ENCODE measurements around the gene TBC1D16.
"Not testable (repeated sequence)": the region's sequence is repeated elsewhere in the genome, so short reads cannot be mapped to it uniquely, and the experiment has no call there.

The TBC1D16 gene

GRCh38 chr17:79975498-79976134, 60.1 kb downstream of the TBC1D16 start:
- no peak for DNase-seq (ENCODE audit: low read depth)

GRCh38 chr17:79974566-79975497, 60.8 kb downstream of the TBC1D16 start:
- no peak for DNase-seq (ENCODE audit: low read depth)

DNA sequence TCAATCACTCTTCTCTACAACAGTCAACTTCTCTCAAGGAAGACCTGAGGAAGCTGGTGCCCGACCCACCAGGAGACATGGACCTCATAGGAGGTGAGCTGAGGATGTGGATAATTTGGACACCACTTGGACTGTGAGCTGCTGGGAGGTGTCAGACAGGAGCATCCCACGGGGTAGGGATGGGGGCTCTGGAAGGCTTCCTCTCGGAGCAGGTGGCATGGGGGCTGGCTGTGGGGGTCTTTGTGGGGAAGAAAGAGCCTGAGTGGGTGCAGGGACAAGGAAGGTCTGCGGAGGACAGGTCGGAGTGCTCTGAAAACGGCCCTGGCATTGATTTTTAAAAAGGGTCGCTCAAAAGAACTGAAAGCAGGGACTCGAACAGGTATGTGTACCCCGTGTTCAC, 64.0 kb downstream of the TBC1D16 start:
- DNase-seq (ENCODE audit: low read depth), result no peak

GRCh38 chr17:79970576-79971068, 65.0 kb downstream of the TBC1D16 start:
- no peak for DNase-seq (ENCODE audit: low read depth)

- DNase-seq (ENCODE audit: low read depth), result no peak
These were observed 65.8 kb downstream of the TBC1D16 start for GRCh38 chr17:79969906-79970305.

DNA sequence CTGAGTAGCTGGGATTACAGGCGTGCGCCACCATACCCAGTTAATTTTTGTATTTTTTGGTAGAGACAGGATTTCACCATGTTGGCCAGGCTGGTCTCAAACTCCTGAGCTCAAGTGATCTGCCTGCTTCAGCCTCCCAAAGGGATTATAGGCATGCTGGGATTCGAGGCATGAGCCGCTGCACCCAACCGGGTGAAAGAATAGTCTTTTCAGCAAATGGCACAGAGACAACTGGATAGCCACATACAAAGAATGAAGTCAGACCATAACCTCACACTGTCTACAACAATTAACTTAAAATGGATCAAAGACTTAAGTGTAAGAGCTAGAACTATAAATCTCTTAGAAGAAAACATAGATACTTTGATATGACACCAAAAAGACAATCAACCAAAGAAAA, 67.6 kb downstream of the TBC1D16 start:
- DNase-seq (ENCODE audit: low read depth), result no peak

- DNase-seq (ENCODE audit: low read depth), result no peak
These were observed 69.0 kb downstream of the TBC1D16 start for GRCh38 chr17:79966681-79967080.

DNA sequence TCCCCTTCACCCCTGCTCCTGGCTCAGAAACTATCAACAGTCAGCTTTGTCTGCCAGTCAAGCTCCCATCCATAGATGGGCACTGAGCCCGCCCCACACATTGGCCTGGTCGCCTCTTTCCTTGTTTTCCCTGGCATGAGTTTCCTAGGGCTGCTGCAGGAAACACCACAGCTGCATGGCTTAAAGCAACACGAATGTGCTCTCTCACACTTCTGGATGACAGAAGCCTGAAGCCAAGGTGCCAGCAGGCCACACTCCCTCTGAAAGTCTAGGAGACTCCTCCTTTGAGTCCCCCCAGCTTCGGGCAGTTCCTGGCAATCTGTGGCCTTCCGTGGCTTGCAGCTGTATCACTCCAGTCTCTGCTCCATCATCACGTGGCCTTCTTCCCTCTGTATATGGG, 69.9 kb downstream of the TBC1D16 start:
- DNase-seq (ENCODE audit: low read depth), result no peak

DNA sequence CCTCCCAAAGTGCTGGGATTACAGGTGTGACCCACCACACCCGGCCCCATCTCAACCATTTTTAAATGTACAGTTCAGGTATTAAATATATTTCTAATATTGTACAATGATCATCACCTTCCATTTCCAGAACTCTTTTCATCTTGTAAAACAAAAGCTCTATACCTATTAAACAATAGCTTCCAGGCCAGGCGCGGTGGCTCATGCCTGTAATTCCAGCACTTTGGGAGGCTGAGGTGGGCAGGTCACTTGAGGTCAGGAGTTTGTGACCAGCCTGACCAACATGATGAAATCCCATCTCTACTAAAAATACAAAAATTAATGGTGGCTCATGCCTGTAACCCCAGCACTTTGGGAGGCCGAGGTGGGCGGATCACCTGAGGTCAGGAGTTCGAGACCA, 73.2 kb downstream of the TBC1D16 start:
- not testable (repeated sequence) for DNase-seq (ENCODE audit: low read depth)

- DNase-seq (ENCODE audit: low read depth), result not testable (repeated sequence)
These were observed 74.1 kb downstream of the TBC1D16 start for GRCh38 chr17:79961567-79961966.

- no peak for DNase-seq (ENCODE audit: low read depth)
These were observed 74.7 kb downstream of the TBC1D16 start for GRCh38 chr17:79960788-79961522.

DNA sequence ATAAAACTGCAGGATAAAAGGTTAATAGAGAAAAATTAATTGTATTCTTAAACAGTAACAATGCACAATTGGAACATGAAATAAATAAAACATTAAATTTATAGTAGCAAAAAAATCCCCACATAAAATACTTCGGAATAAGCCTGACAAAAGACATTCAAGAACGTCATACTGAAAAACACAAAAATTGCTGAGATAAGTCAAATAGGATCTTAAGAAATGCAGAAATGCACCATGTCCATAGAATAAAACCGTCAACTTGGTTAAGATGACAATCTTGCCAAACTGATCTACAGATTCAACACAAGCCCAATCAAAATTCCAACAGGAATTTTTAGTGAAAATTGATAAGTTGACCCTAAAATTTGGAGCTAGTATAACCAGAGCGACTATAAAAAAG, 76.6 kb downstream of the TBC1D16 start:
- no peak for DNase-seq (ENCODE audit: low read depth)

DNA sequence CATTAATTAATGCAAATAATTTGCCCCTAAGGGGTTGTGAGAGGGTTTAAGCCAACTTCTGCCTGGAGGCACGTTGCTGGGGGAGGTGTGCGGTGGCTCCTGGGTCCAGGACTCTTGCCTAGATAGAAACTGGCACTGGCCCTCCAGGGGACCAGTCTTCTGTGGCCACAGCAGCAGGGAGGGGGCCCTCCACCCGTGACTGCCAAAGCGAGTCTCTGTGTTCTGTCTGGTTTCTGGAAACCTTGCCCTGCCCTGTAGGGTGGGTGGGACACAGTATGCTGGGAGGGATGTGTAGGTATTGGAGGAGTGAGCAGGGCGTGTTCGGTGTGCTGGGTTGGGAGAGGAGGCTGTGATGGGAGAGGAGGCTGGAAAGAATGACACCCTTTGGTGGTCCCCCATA, 78.8 kb downstream of the TBC1D16 start:
- DNase-seq (ENCODE audit: low read depth), result no peak

DNA sequence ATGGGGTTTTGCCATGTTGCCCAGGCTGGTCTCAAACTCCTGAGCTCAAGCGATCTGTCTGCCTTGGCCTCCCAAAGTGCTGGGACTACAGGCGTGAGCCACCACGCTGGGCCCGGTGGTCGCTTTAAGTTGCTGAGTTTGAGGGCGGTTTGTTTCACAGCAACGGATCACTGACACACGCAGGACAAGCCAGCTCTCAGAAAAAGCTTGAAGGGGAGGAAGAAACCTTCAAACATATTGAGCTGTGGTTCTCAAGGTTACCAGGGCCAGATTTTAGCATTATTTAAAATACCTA, 79.3 kb downstream of the TBC1D16 start:
- DNase-seq (ENCODE audit: low read depth), result not testable (repeated sequence)

DNA sequence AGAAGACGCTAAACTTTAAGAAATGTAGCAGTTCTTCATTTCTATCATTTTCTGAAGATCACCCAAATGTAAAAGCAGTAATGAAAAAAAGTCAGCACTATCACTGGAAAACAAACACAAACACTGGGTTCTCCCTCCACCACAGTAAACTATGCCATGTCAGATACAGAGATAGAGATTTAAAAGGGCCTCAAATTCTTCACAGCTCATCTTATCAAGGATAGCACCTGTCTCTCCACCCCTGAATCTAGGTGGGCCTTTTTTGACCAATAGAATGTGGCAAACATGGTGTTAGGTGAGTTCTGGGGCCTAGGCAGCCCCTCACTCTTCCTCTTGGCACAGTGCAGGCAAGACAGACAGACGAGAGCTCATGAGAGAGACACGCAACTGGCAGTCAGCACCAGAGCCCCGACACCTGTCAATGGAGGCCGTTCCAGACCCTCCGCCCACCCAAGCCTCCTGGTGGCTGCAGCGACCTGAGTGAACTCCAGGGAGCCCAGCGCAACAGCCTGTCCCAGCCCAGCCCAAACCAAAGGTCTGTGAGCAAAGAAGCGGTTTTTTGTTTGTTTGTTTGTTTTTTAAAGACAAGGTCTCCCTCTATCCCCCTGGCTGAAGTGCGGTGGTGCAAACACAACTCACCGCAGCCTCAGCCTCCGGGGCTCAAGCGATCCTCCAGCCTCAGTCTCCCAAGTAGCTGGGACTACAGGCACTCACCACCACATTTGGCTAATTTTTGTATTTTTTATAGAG, 79.8 kb downstream of the TBC1D16 start:
- DNase-seq (ENCODE audit: low read depth), result no peak

DNA sequence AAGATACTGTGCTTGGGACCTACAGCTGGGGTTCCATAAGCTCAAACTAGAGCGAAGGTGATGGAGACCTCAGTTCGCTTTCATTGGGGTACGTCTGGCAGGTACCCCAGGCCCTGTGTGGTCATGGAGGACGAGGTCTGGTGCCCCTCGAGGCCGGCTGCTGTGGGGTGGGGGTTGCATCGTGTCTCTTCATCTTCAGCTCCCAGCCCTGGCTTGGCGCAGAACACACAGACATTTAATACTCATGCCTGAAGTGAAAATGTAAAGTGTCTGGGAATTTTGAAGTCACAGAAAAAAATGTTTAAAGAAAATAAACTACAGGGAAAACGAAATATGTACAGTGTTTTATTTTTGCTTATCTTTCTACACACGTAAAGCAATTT, 80.5 kb downstream of the TBC1D16 start:
- DNase-seq (ENCODE audit: low read depth), result no peak

GRCh38 chr17:79954281-79955166, 81.1 kb downstream of the TBC1D16 start:
- no peak for DNase-seq (ENCODE audit: low read depth)

- DNase-seq (ENCODE audit: low read depth), result no peak
These were observed 82.3 kb downstream of the TBC1D16 start for GRCh38 chr17:79953335-79953734.

DNA sequence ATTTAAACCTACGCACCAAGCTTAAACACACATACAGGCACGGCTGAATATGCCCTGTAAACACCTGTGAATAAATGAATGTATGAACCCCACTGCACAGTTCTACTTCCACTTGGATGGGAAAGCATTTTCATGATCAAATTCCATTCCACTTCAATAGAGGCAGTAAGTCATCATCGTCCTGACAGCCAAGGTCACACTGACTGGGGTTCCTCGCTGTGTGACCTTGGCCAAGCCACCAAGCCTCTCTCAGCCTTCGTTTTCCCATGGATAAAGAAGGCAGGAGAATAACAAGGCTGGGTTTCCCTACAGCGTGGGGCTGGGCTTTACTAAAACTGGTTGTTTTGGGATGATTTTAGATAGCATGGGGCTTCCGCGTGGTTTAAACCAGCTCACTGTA, 82.8 kb downstream of the TBC1D16 start:
- no peak for DNase-seq (ENCODE audit: low read depth)

DNA sequence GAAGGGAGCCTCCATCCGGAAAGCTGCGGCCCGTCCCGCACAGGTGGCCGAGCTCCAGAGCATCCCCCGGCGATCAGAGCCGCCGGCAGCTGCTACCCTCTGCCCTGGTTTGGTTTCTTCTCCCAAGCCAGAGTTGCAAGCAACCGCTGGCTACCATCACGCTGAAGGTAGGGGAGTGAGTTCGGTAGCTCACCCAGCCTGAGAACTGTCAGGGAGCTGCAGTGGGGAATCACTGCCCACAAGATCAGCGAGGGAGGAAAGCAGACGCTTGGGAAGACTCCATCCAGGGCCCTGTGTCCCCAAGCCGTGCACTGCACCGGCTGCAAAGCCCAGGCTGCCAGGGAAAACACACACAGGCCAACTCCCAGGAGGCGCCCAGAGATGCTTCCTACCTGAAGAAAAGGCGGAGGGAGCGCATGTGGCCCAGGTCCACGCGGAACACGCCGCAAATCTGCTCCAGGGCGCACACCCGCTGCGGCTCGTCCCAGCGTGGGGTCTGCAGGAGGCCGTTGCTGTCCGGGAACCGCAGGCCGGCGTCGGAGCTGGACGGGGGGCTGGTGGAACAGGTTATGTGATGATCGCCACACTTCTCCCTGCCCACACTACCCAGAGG, 83.3 kb downstream of the TBC1D16 start:
- DNase-seq (ENCODE audit: low read depth), result no peak

All from non-pigmented ciliary epithelial cell (primary cell).